GM12874 (cell line): ENCODE results near the gene EME2.

Source experiments
- CTCF ChIP-seq: IDR thresholded peaks from 2 replicates; pipeline ENCODE4 v1.5.1; 2011; ENCODE audit warnings: low read depth, mild to moderate bottlenecking, control low read depth, low read length, moderate library complexity; ENCODE audit not compliant: insufficient read depth

EME2 gene

GRCh38 chr16:1782408-1783264 lies 10.0 kb downstream of the EME2 start, which contains the start of the genes NUBP2 and SPSB3:
NUBP2 (plus strand) TSS chr16:1782960; CDS start chr16:1783021, 61 bp downstream.
SPSB3 (minus strand) TSS chr16:1782571; CDS start chr16:1781483, 1,088 bp downstream.
- no peak for TF ChIP-seq CTCF

- TF ChIP-seq CTCF = no peak
Observed at GRCh38 chr16:1784977-1785845, 12.6 kb downstream of the EME2 start.

- no peak for TF ChIP-seq CTCF
Observed at GRCh38 chr16:1785846-1786170, 13.2 kb downstream of the EME2 start.

GRCh38 chr16:1786242-1787055 lies 13.8 kb downstream of the EME2 start:
- TF ChIP-seq CTCF = no peak

GRCh38 chr16:1787056-1787321 lies 14.4 kb downstream of the EME2 start:
- TF ChIP-seq CTCF = no peak

GRCh38 chr16:1787322-1788094 lies 14.9 kb downstream of the EME2 start:
- no peak for TF ChIP-seq CTCF
